Smooth muscle cell of bladder (primary cell): ENCODE data around the gene SMPD1. TPM values are rescaled to one million over a fixed set of nuclear protein-coding genes. Genes with fewer than 3 reads are reported as not detected.

Source experiments
- total RNA-seq: library from RNA; depleted of rRNA; stranded (reverse); fragments of >200 nt; gene quantifications from 2 replicates; pipeline ENCODE4 v1.2.3, GENCODE V29; 2014

Gene SMPD1
- 27.9 and 35.1 TPM in 2 replicates for total RNA-seq

GRCh38 chr11:6389905-6390717 is at the start of gene SMPD1:
Gene SMPD1 (plus strand): TSS chr11:6390474. CDS start chr11:6390599, 125 bp downstream.

GRCh38 chr11:6419009-6419631 is 28.8 kb downstream of the SMPD1 start, which contains the start of gene APBB1:
Gene APBB1 (minus strand): TSS chr11:6419094. CDS start chr11:6411347, 7,747 bp downstream.

GRCh38 chr11:6440906-6441358 is 50.7 kb downstream of the SMPD1 start, which contains the start of gene HPX:
Gene HPX (minus strand): TSS chr11:6440987. CDS start chr11:6440963, 24 bp downstream.

Other genes starting within 250 kb of the SMPD1 start
- gene OR52B2, start 220.1 kb upstream of the SMPD1 start, total RNA-seq, result not detected in 2 replicates
- gene OR52W1, start 191.2 kb upstream of the SMPD1 start, total RNA-seq, result not detected in 2 replicates
- not detected in 2 replicates for gene C11orf42, start 184.9 kb upstream of the SMPD1 start, total RNA-seq
- 5.1 and 7.8 TPM in 2 replicates for gene FHIP1B, start 155.8 kb upstream of the SMPD1 start, total RNA-seq
- under 0.01 and 0.09 TPM in 2 replicates for gene CNGA4, start 151.4 kb upstream of the SMPD1 start, total RNA-seq
- gene CCKBR, start 130.6 kb upstream of the SMPD1 start, total RNA-seq, result not detected in 2 replicates
- gene CAVIN3, start 70.0 kb upstream of the SMPD1 start, total RNA-seq, result 147 and 185 TPM in 2 replicates
- gene APBB1, start 28.6 kb downstream of the SMPD1 start, total RNA-seq, result 45.8 and 46.4 TPM in 2 replicates
- gene HPX, start 50.5 kb downstream of the SMPD1 start, total RNA-seq, result 0.43 and 0.46 TPM in 2 replicates
- 12.2 and 18.2 TPM in 2 replicates for gene TRIM3, start 83.5 kb downstream of the SMPD1 start, total RNA-seq
- gene ARFIP2, start 90.9 kb downstream of the SMPD1 start, total RNA-seq, result 59.4 and 60.3 TPM in 2 replicates
- 33.6 and 38.2 TPM in 2 replicates for gene TIMM10B, start 91.0 kb downstream of the SMPD1 start, total RNA-seq
- 5.3 and 8.0 TPM in 2 replicates for gene DNHD1, start 106.8 kb downstream of the SMPD1 start, total RNA-seq
- 7.7 and 10.1 TPM in 2 replicates for gene RRP8, start 213.1 kb downstream of the SMPD1 start, total RNA-seq
- gene ILK, start 213.3 kb downstream of the SMPD1 start, total RNA-seq, result 144 and 175 TPM in 2 replicates
- gene TAF10, start 221.7 kb downstream of the SMPD1 start, total RNA-seq, result 80.7 and 97.0 TPM in 2 replicates
- 42.2 and 101 TPM in 2 replicates for gene TPP1, start 228.9 kb downstream of the SMPD1 start, total RNA-seq